Measurements from ENCODE around the gene MMP24.
"Not testable (repeated sequence)": the region's sequence is repeated elsewhere in the genome, so short reads cannot be mapped to it uniquely, and the experiment has no call there.

MMP24 gene

DNA sequence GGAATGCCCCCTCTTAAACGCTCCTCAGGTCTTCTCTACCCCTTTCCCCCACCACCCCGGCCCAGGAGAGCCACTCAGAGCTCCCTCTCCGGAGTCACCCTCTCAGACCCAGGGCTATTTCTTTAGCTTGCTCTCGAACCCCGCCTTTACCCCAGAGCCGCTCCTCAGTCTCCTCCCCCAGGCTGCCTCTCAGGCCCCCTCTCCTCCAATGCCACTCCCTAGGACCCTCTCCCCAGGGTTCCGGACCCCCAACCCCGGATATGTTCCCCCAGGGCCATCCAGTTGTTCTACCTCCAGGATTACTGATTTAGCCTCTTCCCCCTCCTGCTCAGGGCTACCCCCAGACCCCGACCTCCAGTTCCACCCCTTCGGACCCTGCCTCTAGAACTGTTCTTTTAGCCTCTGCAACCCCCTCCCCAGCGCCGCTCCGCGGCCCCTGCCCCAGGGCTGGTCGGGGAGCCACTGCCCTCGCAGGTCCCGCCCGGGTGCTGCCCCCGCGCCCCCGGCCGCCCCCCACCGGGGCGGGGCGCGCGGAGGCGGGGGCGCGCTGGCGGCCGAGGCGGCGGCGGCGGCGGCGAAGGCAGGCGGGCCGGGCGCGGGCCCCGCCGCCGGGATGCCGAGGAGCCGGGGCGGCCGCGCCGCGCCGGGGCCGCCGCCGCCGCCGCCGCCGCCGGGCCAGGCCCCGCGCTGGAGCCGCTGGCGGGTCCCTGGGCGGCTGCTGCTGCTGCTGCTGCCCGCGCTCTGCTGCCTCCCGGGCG lies at the start of gene MMP24:
MMP24 (plus strand) TSS at position 565 of the 758 bp plus-strand sequence; CDS start at position 614, 49 bp downstream.
- Histone ChIP-seq H3K4me3 (ENCODE audit: low read depth, low read length) (peak within 1 kb of the TSS; percentile 59), H3K36me3 (no peaks in the 10 kb centered on the region), H3K9me3 (ENCODE audit: severe bottlenecking) (no peaks in the 10 kb centered on the region), H3K27ac (peak within 1 kb of the TSS; percentile 60), H3K27me3 (ENCODE audit: insufficient read depth, low read depth, severe bottlenecking) (no peaks in the 10 kb centered on the region)
- DNase-seq: peak; percentile 55
- TF ChIP-seq, protein P1, sequence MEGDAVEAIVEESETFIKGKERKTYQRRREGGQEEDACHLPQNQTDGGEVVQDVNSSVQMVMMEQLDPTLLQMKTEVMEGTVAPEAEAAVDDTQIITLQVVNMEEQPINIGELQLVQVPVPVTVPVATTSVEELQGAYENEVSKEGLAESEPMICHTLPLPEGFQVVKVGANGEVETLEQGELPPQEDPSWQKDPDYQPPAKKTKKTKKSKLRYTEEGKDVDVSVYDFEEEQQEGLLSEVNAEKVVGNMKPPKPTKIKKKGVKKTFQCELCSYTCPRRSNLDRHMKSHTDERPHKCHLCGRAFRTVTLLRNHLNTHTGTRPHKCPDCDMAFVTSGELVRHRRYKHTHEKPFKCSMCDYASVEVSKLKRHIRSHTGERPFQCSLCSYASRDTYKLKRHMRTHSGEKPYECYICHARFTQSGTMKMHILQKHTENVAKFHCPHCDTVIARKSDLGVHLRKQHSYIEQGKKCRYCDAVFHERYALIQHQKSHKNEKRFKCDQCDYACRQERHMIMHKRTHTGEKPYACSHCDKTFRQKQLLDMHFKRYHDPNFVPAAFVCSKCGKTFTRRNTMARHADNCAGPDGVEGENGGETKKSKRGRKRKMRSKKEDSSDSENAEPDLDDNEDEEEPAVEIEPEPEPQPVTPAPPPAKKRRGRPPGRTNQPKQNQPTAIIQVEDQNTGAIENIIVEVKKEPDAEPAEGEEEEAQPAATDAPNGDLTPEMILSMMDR (IDR thresholded peaks at IDR 0.05; ENCODE audit: low read depth, low read length): no peak

DNA sequence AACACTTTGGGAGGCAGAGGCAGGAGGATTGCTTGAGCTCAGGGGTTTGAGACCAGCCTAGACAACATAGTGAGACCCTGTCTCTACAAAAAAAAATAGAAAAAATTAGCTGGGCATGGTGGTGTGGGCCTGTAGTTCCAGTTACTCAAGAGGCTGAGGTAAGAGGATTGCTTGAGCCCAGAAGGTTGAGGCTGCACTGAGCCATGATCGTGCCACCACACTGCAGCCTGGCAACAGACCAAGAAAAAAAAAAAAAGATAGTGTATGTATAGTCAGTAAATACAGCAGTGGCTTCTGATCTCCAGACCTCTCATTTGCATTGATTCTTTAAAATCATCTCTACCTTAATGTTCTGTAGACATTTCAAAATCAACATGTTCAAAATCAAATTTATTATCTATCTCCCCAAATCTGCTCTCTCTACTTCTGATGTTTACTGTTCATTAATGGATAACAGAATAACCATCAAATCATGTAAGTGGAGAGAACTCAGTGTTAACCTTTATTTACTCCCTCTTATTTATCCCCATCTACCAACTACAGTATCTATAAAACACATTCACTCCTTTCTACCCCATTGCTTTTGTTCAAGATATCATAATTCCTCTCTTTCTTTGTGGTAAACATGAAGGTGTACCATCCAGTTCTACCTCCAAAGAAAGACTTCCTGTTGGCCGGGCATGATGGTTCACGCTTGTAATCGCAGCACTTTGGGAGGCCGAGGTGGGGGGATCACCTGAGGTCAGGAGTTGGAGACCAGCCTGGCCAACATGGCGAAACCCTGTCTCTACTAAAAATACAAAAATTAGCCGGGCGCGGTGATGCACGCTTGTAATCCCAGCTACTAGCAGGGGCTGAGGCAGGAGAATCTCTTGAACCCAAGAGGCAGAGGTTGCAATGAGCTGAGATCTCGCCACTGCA lies 46.9 kb upstream of the MMP24 start:
- Histone ChIP-seq H3K4me3 (ENCODE audit: low read depth, low read length) (no peak overlapping the region), H3K27ac (no peak overlapping the region), H3K36me3 (peaks cover 26% of the 10 kb centered on the region), H3K27me3 (ENCODE audit: insufficient read depth, low read depth, severe bottlenecking) (no peaks in the 10 kb centered on the region), H3K9me3 (ENCODE audit: severe bottlenecking) (peaks cover 3% of the 10 kb centered on the region)
- DNase-seq: no peak
- TF ChIP-seq, protein P1 (IDR thresholded peaks at IDR 0.05; ENCODE audit: low read depth, low read length): no peak

DNA sequence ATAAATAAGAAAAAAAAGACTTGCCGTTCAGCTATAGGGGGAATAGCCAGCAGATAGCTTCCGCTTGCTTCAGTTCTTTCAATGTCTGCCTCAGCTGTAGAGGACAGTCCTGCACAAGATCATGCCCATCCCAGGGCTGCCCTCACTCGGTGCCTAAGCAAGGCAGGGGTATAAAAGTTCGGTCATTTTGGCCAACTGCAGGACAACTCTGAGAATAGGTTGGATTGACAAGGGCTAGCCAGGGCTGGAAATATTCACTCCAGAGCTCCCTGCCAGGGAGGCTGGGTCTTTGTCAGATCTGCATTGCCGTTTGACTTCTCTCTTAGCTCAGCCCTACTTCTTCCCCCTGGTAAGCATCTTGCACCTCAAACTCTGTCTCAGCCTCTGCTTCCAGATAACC lies 46.2 kb upstream of the MMP24 start:
- H3K27me3 ChIP-seq (ENCODE audit: insufficient read depth, low read depth, severe bottlenecking): no peaks in the 10 kb centered on the region

DNA sequence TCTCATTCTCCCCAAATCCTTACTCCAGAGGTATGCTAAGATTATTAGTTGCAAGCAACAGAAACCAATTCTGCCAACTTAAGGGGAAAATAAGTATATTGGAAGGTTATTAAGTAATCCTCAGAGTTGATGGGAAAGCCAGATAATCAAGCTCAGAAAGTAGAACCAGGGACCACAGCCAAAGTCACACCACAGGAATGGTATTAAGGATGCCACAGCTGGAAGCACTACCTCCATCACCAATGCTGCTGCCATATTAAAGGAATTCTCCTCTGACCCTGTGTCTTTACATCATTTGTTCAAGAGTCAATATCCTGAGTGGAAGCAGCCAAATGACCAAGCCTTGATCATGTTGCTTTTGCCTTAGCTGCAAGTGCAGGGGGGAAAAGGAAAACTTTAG lies 44.8 kb upstream of the MMP24 start:
- no peak overlapping the region for H3K27ac ChIP-seq
- TF ChIP-seq, protein P1 (IDR thresholded peaks at IDR 0.05; ENCODE audit: low read depth, low read length): no peak
- DNase-seq: no peak
- H3K9me3 ChIP-seq (ENCODE audit: severe bottlenecking): peaks cover 3% of the 10 kb centered on the region
- H3K4me3 ChIP-seq (ENCODE audit: low read depth, low read length): no peak overlapping the region
- peaks cover 15% of the 10 kb centered on the region for H3K36me3 ChIP-seq
- no peaks in the 10 kb centered on the region for H3K27me3 ChIP-seq (ENCODE audit: insufficient read depth, low read depth, severe bottlenecking)

More for the DNA sequence above, 46.2 kb upstream of the MMP24 start:
- Histone ChIP-seq H3K4me3 (ENCODE audit: low read depth, low read length) (no peak overlapping the region), H3K36me3 (peaks cover 24% of the 10 kb centered on the region), H3K27ac (no peak overlapping the region), H3K9me3 (ENCODE audit: severe bottlenecking) (peaks cover 3% of the 10 kb centered on the region)
- TF ChIP-seq, protein P1 (IDR thresholded peaks at IDR 0.05; ENCODE audit: low read depth, low read length): no peak
- no peak for DNase-seq

DNA sequence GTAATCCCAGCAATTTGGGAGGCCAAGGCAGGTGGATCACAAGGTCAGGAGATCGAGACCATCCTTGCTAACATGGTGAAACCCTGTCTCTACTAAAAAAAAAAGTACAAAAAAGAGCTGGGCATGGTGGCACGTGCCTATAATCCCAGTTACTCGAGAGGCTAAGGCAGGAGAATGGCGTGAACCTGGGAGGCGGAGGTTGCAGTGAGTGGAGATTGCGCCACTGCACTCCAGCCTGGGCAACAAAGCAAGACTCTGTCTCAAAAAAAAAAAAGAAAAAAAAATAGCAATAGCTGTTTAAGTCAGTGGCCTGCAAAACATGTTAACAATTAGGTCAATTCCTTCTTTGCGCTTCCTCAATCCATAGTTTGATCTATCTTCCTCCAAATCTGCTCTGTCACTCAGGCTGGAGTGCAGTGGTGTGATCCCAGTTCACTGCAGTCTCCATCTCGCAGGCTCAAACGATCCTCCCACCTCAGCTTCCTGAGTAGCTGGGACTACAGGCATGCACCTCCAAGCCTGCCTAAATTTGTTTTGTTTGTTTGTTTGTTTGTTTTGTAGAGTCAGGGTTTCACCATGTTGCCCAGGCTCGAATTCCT lies 39.7 kb upstream of the MMP24 start:
- H3K9me3 ChIP-seq (ENCODE audit: severe bottlenecking); H3K27me3 ChIP-seq (ENCODE audit: insufficient read depth, low read depth, severe bottlenecking); H3K36me3 ChIP-seq; H3K27ac ChIP-seq; H3K4me3 ChIP-seq (ENCODE audit: low read depth, low read length); DNase-seq: not testable (repeated sequence)
